NOMO-1 treated with dmso at 0.1 percent for 144 hours (cell line): ENCODE measurements around the gene APOA4.

Experiments used
- DNase-seq: peaks from one replicate; lab custom pipeline; 2025; ENCODE audit not compliant: unreplicated experiment; lab: John Stamatoyannopoulos, UW

The APOA4 gene

DNA sequence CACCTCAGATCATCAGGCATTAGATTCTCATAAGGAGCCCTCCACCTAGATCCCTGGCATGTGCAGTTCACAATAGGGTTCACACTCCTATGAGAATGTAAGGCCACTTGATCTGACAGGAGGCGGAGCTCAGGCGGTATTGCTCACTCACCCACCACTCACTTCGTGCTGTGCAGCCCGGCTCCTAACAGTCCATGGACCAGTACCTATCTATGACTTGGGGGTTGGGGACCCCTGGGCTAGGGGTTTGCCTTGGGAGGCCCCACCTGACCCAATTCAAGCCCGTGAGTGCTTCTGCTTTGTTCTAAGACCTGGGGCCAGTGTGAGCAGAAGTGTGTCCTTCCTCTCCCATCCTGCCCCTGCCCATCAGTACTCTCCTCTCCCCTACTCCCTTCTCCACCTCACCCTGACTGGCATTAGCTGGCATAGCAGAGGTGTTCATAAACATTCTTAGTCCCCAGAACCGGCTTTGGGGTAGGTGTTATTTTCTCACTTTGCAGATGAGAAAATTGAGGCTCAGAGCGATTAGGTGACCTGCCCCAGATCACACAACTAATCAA is 8.8 kb upstream of the APOA4 start:
- no peak for DNase-seq

DNA sequence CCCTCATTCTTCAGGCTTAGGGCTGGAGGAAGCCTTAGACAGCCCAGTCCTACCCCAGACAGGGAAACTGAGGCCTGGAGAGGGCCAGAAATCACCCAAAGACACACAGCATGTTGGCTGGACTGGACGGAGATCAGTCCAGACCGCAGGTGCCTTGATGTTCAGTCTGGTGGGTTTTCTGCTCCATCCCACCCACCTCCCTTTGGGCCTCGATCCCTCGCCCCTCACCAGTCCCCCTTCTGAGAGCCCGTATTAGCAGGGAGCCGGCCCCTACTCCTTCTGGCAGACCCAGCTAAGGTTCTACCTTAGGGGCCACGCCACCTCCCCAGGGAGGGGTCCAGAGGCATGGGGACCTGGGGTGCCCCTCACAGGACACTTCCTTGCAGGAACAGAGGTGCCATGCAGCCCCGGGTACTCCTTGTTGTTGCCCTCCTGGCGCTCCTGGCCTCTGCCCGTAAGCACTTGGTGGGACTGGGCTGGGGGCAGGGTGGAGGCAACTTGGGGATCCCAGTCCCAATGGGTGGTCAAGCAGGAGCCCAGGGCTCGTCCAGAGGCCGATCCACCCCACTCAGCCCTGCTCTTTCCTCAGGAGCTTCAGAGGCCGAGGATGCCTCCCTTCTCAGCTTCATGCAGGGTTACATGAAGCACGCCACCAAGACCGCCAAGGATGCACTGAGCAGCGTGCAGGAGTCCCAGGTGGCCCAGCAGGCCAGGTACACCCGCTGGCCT is 7.2 kb upstream of the APOA4 start:
- no peak for DNase-seq

DNA sequence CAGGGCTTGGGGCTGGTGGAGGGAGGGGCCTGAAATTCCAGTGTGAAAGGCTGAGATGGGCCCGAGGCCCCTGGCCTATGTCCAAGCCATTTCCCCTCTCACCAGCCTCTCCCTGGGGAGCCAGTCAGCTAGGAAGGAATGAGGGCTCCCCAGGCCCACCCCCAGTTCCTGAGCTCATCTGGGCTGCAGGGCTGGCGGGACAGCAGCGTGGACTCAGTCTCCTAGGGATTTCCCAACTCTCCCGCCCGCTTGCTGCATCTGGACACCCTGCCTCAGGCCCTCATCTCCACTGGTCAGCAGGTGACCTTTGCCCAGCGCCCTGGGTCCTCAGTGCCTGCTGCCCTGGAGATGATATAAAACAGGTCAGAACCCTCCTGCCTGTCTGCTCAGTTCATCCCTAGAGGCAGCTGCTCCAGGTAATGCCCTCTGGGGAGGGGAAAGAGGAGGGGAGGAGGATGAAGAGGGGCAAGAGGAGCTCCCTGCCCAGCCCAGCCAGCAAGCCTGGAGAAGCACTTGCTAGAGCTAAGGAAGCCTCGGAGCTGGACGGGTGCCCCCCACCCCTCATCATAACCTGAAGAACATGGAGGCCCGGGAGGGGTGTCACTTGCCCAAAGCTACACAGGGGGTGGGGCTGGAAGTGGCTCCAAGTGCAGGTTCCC is 6.5 kb upstream of the APOA4 start, which contains the start of gene APOC3:
TSS of gene APOC3 (plus strand) at position 383 of the 659 bp plus-strand sequence. CDS start 676 bp downstream, outside the sequence.
- no peak for DNase-seq

DNA sequence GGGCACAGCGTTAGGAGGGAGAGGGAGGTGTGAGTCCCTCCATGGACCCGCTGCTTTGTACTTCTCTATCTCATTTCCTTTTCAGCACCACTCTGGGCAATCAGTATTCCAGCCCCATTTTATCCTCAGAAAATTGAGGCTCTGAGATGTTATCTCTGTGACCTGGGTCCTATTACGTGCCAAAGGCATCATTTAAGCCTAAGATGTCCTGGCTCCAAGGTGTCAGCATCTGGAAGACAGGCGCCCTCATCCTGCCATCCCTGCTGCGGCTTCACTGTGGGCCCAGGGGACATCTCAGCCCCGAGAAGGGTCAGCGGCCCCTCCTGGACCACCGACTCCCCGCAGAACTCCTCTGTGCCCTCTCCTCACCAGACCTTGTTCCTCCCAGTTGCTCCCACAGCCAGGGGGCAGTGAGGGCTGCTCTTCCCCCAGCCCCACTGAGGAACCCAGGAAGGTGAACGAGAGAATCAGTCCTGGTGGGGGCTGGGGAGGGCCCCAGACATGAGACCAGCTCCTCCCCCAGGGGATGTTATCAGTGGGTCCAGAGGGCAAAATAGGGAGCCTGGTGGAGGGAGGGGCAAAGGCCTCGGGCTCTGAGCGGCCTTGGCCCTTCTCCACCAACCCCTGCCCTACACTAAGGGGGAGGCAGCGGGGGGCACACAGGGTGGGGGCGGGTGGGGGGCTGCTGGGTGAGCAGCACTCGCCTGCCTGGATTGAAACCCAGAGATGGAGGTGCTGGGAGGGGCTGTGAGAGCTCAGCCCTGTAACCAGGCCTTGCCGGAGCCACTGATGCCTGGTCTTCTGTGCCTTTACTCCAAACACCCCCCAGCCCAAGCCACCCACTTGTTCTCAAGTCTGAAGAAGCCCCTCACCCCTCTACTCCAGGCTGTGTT is 5.8 kb upstream of the APOA4 start:
- no peak for DNase-seq

DNA sequence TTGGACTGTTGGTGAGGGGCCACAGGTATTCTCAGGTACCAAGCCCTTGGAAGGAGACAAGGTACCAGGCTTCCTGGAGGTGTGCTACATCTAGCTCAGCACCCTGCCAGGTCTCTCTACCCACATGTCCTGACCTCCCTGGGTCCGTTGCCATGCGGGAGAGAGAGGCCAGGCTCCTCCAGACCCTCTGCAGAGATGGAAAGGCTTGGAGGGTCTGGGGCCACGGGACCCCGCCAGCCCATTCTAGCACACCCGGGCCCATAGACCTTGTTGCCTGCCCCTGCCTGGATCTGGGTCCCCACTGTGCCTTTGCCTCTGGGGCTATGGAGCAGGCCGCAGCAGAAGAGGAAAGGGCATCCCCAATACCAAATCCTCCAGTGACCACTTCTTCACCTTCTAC is 4.4 kb upstream of the APOA4 start:
- DNase-seq, result no peak

DNA sequence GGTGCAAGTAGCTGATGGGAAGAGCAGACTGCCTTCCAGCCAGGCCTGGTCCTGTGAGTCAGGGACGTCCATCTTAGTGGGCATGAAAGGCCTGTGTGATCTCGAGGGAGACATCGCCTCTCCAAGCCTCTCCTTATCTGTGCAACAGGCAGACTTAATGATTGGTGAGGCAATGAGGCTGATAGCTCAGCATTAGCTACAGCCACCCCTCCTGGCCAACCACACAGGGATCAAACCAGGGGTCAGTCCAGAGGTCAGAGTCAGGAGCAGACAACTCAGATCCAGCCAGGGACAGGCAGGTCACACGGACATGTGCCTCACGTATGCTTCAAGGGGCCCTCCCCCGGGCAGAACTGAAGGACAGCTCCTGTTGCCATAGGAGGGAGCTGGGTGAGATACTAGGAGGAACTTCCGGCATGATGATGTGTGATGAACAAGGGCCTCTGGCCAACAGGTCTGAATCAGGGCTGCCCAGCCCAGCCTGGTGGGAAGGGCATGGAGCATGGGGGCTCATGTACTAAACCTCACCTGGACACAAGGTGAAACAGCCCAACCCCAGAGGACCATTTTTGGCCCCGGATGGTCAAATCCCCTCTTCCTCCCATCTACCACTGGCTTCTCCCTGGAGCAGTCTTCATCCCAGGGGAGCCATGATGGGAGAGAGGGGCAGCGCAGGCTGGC is 3.8 kb upstream of the APOA4 start:
- no peak for DNase-seq

DNA sequence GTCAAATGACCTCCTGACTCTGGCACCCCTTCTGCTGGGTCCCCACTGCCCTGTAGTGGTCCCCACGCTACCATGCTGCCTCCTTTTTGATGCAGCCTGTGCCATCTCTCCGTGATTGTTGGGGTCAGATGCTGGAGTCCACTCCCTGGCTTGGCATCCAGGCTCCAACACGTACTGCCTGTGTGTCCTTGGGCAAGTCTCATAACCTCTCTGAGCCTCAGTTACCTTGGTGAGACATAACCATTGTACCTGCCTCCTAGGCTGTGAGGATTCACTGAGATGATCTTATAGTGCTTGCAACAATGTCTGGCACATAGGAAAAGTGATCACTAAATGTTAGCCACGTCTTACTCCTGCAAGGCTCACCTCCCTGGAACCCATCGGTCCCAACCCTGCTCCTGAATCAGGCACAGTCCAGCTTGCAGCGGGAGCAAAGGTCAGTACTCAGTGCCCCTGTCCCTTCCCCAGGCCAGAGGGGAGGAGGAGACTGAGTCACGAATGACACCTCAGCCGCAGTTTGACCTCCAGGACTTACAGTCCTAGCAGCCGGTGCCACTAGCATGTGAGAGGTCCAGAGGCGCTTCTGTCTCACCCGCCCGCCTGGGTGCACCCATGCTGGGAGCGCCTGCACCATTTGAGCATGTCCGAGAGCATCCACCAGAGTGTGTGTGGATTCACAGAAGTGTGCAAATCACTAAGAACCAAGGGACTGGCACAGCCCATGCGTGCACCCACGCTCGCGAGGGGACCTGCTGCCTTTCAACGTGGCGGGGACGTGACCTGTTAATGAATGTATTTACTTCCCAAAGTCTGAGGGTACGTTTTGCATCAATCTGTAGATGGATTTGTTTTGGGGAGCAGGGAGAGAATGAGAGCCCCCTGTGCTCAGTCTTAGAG is 3.0 kb upstream of the APOA4 start:
- no peak for DNase-seq

DNA sequence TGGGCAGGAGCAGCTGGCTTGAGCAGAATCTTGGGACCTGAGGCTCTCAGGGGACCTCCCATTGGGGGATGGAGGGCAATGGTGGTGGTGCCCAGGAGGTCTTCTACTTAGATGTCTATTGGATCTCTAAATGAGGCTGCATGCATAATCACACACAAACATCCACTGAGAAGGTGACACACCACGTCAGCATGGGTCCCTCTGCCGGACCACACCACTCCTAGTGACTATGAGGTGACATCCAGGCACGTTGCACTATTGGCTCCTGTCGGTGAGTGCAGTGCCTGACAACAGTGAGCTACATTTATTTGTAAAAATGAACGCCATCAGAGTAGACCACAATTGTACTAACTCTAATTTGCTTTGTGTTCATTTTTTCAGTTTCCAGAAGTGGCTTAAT is 2.3 kb upstream of the APOA4 start:
- no peak for DNase-seq

DNA sequence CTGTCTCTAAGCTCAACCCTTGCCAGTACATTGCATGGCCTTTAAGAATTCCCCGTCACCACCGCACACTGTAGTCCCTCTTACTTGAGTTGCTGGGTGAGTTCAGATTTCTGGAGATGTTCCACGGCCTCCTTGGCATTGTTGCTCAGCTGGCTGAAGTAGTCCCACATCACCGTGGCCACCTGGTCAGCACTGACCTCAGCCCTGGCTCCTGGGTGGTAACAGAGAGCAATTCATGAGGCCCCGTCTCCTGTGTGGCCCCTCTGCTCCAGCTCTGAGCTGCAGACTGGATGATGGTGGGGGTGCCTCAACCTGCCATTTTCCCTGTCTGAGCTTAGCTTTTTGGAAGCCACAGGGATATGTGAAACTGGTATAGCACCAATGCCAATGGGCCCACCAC is 529 bp downstream of the APOA4 start:
- no peak for DNase-seq

DNA sequence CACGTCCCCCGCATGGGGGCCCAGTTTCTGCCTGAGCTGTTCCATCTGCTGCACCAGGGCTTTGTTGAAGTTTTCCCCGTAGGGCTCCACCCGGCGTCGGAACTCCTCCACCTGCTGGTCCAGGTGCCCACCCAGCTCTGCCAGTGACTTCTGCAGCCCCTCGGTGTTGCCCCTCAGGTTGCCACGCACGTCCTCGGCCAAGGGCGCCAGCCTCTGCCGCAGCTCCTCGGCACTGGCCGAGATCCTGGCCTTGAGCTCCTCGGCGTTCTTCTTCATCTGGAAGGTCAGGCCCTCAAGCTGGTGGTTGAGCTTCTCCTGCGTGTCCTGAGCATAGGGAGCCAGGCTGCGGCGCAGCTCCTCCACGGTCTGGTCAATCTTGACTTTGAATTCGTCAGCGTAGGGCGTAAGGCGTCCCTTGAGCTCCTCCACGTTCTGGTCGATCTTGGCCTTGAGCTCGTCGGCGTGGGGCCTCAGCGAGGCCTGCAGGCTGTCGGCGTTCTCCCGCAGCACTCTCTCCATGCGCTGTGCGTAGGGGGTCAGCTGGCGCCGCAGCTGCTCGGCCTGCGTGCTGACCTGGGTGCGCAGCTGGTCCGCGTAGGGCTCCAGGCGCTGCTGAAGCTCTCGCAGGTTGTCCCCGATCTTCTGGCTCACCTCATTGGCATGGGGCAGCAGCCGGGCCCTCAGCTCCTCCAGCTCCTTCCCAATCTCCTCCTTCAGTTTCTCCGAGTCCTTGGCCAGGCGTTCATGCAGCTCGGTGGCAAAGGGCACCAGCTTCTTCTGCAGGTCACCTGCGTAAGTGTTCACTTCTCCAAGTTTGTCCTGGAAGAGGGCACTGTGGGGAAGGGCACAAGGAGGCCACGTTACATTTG is 1.8 kb downstream of the APOA4 start:
- no peak for DNase-seq

DNA sequence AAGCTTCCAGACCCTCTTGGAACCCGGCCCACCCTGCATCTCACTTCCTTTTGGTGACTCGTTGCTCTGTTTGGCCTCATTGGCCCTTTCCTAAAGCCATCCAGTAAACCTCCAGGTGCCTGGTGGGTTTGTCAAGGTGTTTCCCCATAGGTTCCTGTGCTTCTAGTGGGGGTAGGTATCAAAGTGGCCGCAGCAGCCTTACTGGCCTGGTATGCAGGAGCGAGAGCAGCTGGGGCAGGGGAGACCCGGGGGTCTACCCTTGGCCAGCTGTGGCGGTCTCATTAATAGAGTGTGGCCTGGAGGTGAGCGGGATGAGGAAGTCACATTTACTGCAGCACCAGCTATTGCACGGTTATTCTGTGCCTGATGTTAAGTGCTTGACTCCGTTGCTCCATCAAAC is 4.1 kb downstream of the APOA4 start:
- DNase-seq, result no peak

DNA sequence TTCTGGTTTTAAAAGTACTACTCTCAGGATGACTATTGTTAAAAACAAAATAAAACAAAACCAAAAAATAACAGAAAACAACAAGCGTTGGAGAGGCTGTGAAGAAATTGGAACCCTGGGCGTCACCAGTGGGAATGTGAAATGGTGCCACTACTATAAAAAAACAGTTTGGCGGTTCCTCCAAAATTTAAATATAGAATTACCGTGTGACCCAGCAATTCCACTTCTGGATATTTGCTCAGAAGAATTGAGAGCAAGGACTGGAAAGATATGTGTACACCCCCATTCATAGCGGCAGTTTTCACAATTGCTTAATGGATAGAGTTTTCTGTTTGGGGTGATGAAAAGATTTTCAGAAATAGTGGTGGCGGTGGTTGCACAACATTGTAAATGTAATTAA is 8.6 kb downstream of the APOA4 start:
- no peak for DNase-seq

DNA sequence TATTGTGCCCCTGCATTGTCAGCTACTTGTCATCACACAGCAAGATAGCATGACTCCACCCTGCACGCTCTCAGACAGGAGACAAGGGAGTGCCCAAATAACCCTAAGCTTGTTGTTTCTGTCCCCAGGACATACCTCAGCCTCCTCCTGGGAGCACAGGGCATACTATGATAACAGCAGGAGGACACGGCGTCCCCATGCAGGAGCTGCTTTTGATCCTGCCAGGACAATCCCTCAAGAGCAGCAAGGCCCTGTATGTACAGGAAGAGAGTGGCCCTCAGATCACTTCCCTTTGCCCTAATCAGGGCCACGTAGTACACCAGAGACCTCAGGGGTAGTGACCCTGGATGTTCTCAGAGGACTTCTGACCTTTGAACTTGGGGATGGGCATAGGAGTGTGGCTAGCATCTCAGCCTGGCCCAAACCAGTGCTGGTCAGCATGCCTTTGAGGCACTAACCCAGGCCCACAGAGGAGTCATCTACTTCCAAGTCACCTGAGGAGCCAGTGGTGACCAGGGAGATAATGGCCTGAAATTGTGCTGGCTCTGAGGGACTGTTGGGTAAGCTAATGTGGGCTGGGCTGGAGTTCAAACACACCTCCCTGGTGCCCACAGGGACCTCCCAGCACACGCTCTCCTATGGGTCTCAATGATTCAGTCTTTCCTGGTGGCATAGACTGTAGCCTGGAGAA is 9.2 kb downstream of the APOA4 start:
- DNase-seq, result no peak

DNA sequence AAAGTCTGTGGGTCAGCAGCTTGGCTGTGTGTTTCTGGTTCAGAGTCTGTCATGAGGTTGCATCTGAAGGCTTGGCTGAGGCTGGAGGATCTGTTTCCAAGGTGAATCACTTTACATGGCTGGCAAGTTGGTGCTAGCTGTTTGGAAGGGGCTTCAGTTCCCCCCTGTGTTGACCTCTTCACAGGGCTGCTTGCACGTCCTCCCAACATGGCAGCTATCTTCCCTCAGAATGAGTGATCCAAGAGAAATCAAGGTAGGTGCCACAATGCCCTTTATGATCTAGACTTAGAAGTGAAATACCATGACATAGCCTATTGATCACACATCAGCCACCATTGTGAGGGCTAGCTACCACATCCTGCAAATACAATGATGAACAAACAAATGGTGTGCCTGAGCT is 9.9 kb downstream of the APOA4 start:
- no peak for DNase-seq

DNA sequence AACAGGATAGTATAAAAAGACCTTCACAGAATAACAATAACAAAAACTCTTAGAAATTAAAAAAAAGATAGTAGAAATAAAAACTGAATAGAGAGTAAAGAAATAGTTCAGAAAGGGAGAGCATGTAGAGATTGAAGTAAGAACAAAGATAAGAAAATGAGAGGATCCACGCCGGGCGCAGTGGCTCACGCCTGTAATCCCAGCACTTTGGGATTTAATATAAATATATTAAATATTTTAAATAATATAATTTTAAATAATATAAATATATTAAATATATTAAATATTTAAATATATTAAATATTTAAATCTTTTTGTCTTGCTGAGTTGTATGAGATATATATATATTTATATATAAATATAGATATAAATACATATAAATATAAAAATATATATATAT is 11.0 kb downstream of the APOA4 start:
- no peak for DNase-seq

DNA sequence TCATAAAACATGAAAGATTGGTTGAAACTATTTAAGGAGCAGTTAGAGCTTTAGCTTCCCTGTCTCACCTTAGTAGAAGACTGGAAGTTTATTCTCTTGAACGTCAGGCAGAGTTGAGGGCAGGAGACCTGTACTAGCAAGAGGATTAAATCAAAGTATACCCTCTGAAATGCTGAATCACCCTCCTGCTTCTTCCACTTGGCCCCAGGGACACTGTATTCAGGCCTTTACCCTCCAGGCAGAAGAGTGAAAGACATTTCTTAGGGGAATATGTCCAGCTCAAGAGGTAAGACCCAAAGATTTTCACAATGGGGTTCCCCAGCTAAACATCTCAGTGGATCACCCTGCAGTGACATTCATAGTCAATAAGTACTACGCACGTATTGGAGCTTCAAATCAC is 11.9 kb downstream of the APOA4 start:
- DNase-seq, result no peak

DNA sequence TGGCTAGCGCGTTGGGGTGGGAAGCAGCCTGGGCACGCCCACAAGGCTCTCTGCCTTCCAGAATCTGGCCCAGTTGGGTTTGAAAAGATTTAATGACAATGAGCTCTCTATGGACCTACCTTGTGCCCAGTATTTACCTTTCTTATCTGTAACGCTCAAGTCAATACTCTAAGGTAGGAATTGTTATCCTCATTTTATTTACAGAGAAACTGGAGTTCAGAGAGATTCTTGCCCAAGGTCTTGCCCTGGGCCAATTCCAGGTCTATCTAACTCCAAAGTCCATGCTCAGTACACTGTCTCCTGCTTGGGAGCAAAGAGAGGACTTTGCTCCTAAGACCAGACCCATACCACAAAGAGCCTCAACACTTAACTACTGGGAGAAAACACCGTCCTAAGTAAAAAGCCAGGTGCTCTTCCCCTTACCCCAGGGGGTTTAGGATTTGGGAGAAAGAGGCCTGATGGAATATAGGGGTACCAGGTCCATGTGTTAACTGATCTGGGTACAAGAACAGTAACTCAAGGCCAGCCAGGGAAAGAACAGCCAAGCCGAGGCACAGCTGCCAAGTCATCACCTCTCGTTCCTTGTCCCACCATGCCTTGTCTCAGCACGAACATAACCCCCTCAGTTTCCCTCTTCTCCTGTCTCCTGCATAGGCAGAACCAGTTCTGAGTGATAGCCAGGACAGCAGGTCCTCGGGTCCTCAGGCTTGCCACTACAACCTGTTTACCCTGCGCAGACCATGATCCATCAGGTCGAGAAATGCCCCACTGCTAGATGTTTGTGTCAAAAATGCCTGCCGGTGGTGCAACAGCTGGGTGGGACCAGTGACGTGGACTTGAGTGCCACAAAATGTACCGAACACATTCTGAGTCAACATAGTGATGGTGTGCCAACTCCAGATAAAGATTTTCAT is 14.6 kb downstream of the APOA4 start:
- no peak for DNase-seq
